ENCODE measurements around the gene GRIN2D. TPM values are rescaled to one million over a fixed set of nuclear protein-coding genes. Genes with fewer than 3 reads are reported as not detected.

GRIN2D gene
- total RNA-seq, 1 experiment from 2014 or later = not detected

GRCh38 chr19:48421548-48421947, 28.1 kb downstream of the GRIN2D start:
- Histone ChIP-seq H3K36me3 (no peaks in the 10 kb centered on the region), H3K27ac (no peak overlapping the region), H3K4me3 (no peak overlapping the region), H3K9me3 (replicated peaks) (no peaks in the 10 kb centered on the region), H3K4me1 (0 out of 2 replicates have a peak, but pooled peaks cover 3% of the 10 kb centered on the region), H3K27me3 (0 out of 2 replicates have a peak, but pooled peaks cover 4% of the 10 kb centered on the region)
- no peak for DNase-seq

GRCh38 chr19:48424694-48425219, 31.3 kb downstream of the GRIN2D start:
- Histone ChIP-seq H3K4me1 (0 out of 2 replicates have a peak, but pooled peaks cover 3% of the 10 kb centered on the region), H3K9me3 (replicated peaks) (no peaks in the 10 kb centered on the region), H3K4me3 (peak overlapping the region; percentile 23), H3K27ac (no peak overlapping the region; the same call in 1 of the 2 replicates), H3K36me3 (no peaks in the 10 kb centered on the region), H3K27me3 (0 out of 2 replicates have a peak, but pooled peaks cover 4% of the 10 kb centered on the region)
- peak; percentile 34 to 40 for DNase-seq

- Histone ChIP-seq H3K9me3 (replicated peaks) (no peaks in the 10 kb centered on the region), H3K4me1 (0 out of 2 replicates have a peak, but pooled peaks cover 3% of the 10 kb centered on the region), H3K4me3 (no peak overlapping the region), H3K27me3 (no peaks in the 10 kb centered on the region), H3K27ac (no peak overlapping the region), H3K36me3 (no peaks in the 10 kb centered on the region)
- DNase-seq = no peak
These were observed 35.2 kb downstream of the GRIN2D start for GRCh38 chr19:48428670-48429069.

GRCh38 chr19:48433337-48433736, 39.9 kb downstream of the GRIN2D start:
- H3K9me3 ChIP-seq (replicated peaks) = no peaks in the 10 kb centered on the region
- H3K27ac ChIP-seq = no peak overlapping the region
- H3K4me1 ChIP-seq = no peaks in the 10 kb centered on the region
- H3K27me3 ChIP-seq = no peaks in the 10 kb centered on the region; the same call in 1 of the 2 replicates
- DNase-seq = no peak
- H3K36me3 ChIP-seq = no peaks in the 10 kb centered on the region
- H3K4me3 ChIP-seq = no peak overlapping the region

GRCh38 chr19:48436586-48436985, 43.1 kb downstream of the GRIN2D start:
- H3K4me1 ChIP-seq = no peaks in the 10 kb centered on the region
- H3K4me3 ChIP-seq = no peak overlapping the region
- no peak overlapping the region for H3K27ac ChIP-seq
- no peaks in the 10 kb centered on the region; the same call in 1 of the 2 replicates for H3K27me3 ChIP-seq
- no peaks in the 10 kb centered on the region for H3K36me3 ChIP-seq
- H3K9me3 ChIP-seq (replicated peaks) = no peaks in the 10 kb centered on the region
- DNase-seq = no peak

- H3K4me3 ChIP-seq = no peak overlapping the region
- H3K9me3 ChIP-seq (replicated peaks) = no peaks in the 10 kb centered on the region
- no peak for DNase-seq
- H3K27ac ChIP-seq = no peak overlapping the region
- no peaks in the 10 kb centered on the region; the same call in 1 of the 2 replicates for H3K27me3 ChIP-seq
- no peaks in the 10 kb centered on the region for H3K36me3 ChIP-seq
- peaks cover 4% of the 10 kb centered on the region; the same call in 1 of the 2 replicates for H3K4me1 ChIP-seq
These were observed 48.0 kb downstream of the GRIN2D start for GRCh38 chr19:48441360-48442050.

- Histone ChIP-seq H3K27me3 (no peaks in the 10 kb centered on the region), H3K9me3 (replicated peaks) (no peaks in the 10 kb centered on the region), H3K4me1 (peaks cover 4% of the 10 kb centered on the region; the same call in 1 of the 2 replicates)
These were observed 48.9 kb downstream of the GRIN2D start for GRCh38 chr19:48442116-48443035.

GRCh38 chr19:48443256-48443655, 49.8 kb downstream of the GRIN2D start:
- H3K4me3 ChIP-seq = no peak overlapping the region
- H3K27me3 ChIP-seq = no peaks in the 10 kb centered on the region
- peaks cover 4% of the 10 kb centered on the region; the same call in 1 of the 2 replicates for H3K4me1 ChIP-seq
- peaks cover 12% of the 10 kb centered on the region for H3K36me3 ChIP-seq
- H3K9me3 ChIP-seq (replicated peaks) = no peaks in the 10 kb centered on the region
- no peak for DNase-seq
- no peak overlapping the region for H3K27ac ChIP-seq

More at GRCh38 chr19:48442116-48443035, 48.9 kb downstream of the GRIN2D start:
- DNase-seq = no peak
- Histone ChIP-seq H3K36me3 (peaks cover 3% of the 10 kb centered on the region), H3K27ac (no peak overlapping the region), H3K4me3 (no peak overlapping the region)

Other genes starting within 250 kb of the GRIN2D start
- 57.0 and 72.7 TPM in 2 replicates for gene LIG1, start 223.3 kb upstream of the GRIN2D start, total RNA-seq (2014; rRNA removed; shearing (Covaris generic))
- gene ZSWIM9, start 223.0 kb upstream of the GRIN2D start, total RNA-seq (2014; rRNA removed; shearing (Covaris generic)) = 0.89 and 1.1 TPM in 2 replicates
- gene CARD8, start 137.8 kb upstream of the GRIN2D start, total RNA-seq (2014; rRNA removed; shearing (Covaris generic)) = 18.3 and 20.4 TPM in 2 replicates
- gene ZNF114, start 123.6 kb upstream of the GRIN2D start, total RNA-seq (2014; rRNA removed; shearing (Covaris generic)) = 0.71 and 1.0 TPM in 2 replicates
- gene EMP3, start 68.1 kb upstream of the GRIN2D start, total RNA-seq (2014; rRNA removed; shearing (Covaris generic)) = 79.1 and 79.2 TPM in 2 replicates
- 2.6 and 2.8 TPM in 2 replicates for gene TMEM143, start 29.7 kb upstream of the GRIN2D start, total RNA-seq (2014; rRNA removed; shearing (Covaris generic))
- gene SYNGR4, start 29.3 kb upstream of the GRIN2D start, total RNA-seq (2014; rRNA removed; shearing (Covaris generic)) = not detected in 2 replicates
- 105 and 119 TPM in 2 replicates for gene KDELR1, start 2.1 kb upstream of the GRIN2D start, total RNA-seq (2014; rRNA removed; shearing (Covaris generic))
- gene GRWD1, start 52.3 kb downstream of the GRIN2D start, total RNA-seq (2014; rRNA removed; shearing (Covaris generic)) = 40.4 and 44.6 TPM in 2 replicates
- gene KCNJ14, start 61.9 kb downstream of the GRIN2D start, total RNA-seq (2014; rRNA removed; shearing (Covaris generic)) = 0.41 and 0.57 TPM in 2 replicates
- 25.0 and 29.0 TPM in 2 replicates for gene CYTH2, start 75.7 kb downstream of the GRIN2D start, total RNA-seq (2014; rRNA removed; shearing (Covaris generic))
- gene LMTK3, start 118.2 kb downstream of the GRIN2D start, total RNA-seq (2014; rRNA removed; shearing (Covaris generic)) = not detected in 2 replicates
- gene SULT2B1, start 158.5 kb downstream of the GRIN2D start, total RNA-seq (2014; rRNA removed; shearing (Covaris generic)) = 0.26 TPM in 1 of 2 replicates, not detected in the other
- gene SPACA4, start 213.1 kb downstream of the GRIN2D start, total RNA-seq (2014; rRNA removed; shearing (Covaris generic)) = not detected in 2 replicates
- gene FAM83E, start 221.4 kb downstream of the GRIN2D start, total RNA-seq (2014; rRNA removed; shearing (Covaris generic)) = 1.9 and 3.3 TPM in 2 replicates
- gene RPL18, start 225.5 kb downstream of the GRIN2D start, total RNA-seq (2014; rRNA removed; shearing (Covaris generic)) = 1,609 and 2,008 TPM in 2 replicates
- gene SPHK2, start 225.8 kb downstream of the GRIN2D start, total RNA-seq (2014; rRNA removed; shearing (Covaris generic)) = 13.1 and 17.4 TPM in 2 replicates
- 23.9 and 24.4 TPM in 2 replicates for gene DBP, start 243.7 kb downstream of the GRIN2D start, total RNA-seq (2014; rRNA removed; shearing (Covaris generic))

Measured in SJCRH30 (cell line).